H1 (cell line): ENCODE data around the gene GPSM3. TPM values are rescaled to one million over a fixed set of nuclear protein-coding genes. Genes with fewer than 3 reads are reported as not detected.

ENCODE experiments used
- CTCF ChIA-PET: fragments of 300-600 bp; sonication (Branson Sonifier 250); formaldehyde crosslinking; loops from one replicate; lab custom pipeline; 2021; ENCODE audit not compliant: partially characterized antibody; lab: Charles Lee
- POLR2A ChIA-PET: fragments of 300-600 bp; sonication (Branson Sonifier 250); formaldehyde crosslinking; loops from one replicate; lab custom pipeline; 2021; ENCODE audit warnings: inconsistent platforms; ENCODE audit not compliant: partially characterized antibody; lab: Charles Lee
- DNase-seq, 2 experiments: peaks; one replicate each; pipeline versions ENCODE4 v3.0.0 to v3.0.0-alpha.2; 2010 to 2022; ENCODE audit warnings: low spot score in 2 of 2, low read depth in 1 of 2, mixed read lengths in 1 of 2
- FAIRE-seq: peaks from 2 replicates; lab custom pipeline; 2011; peaks lifted over from hg19 to GRCh38; lab: Jason Lieb, UNC
- H2AFZ ChIP-seq: 2 replicates; pipeline ENCODE4 v1.8.1; 2012; ENCODE audit warnings: low read length, inconsistent platforms
- H2AK5ac ChIP-seq: 2 replicates; pipeline ENCODE4 v1.6.1; 2013; ENCODE audit warnings: low read depth, low read length
- H2BK120ac ChIP-seq: replicated peaks from 2 replicates; pipeline ENCODE3; 2013; ENCODE audit warnings: low read depth, low read length, inconsistent platforms
- H2BK12ac ChIP-seq: 2 replicates; pipeline ENCODE4 v1.6.1; 2013; ENCODE audit warnings: low read depth, low read length
- H2BK15ac ChIP-seq: 2 replicates; pipeline ENCODE4 v1.6.1; 2013; ENCODE audit warnings: low read length
- H2BK20ac ChIP-seq: 2 replicates; pipeline ENCODE4 v1.6.1; 2013; ENCODE audit warnings: low read length
- H2BK5ac ChIP-seq: 2 replicates; pipeline ENCODE4 v1.6.1; 2013; ENCODE audit warnings: low read depth, low read length
- H3K14ac ChIP-seq: 2 replicates; pipeline ENCODE4 v1.6.1; 2013; ENCODE audit warnings: inconsistent platforms; ENCODE audit not compliant: insufficient read length
- H3K18ac ChIP-seq: 2 replicates; pipeline ENCODE4 v1.6.1; 2013; ENCODE audit warnings: low read length; ENCODE audit errors: extremely low read depth
- H3K23ac ChIP-seq: 2 replicates; pipeline ENCODE4 v1.6.1; 2013; ENCODE audit warnings: inconsistent platforms; ENCODE audit not compliant: insufficient read length
- H3K23me2 ChIP-seq: 2 replicates; pipeline ENCODE4 v1.6.1; 2013; ENCODE audit warnings: low read depth, low read length
- H3K27ac ChIP-seq: 2 replicates; pipeline ENCODE4 v1.6.1; 2011; ENCODE audit warnings: low read depth, low read length, inconsistent platforms
- H3K27me3 ChIP-seq, 4 experiments: replicated peaks in 1 of 4; 1 replicate in 1 of 4; 2 replicates in 3 of 4; pipeline versions ENCODE4 v1.6.1 to v1.8.1; 2011 to 2013; ENCODE audit warnings: low read length in 3 of 4, mild to moderate bottlenecking in 3 of 4, inconsistent platforms in 2 of 4, mixed read lengths in 2 of 4, moderate library complexity in 1 of 4; ENCODE audit not compliant: control insufficient read depth in 3 of 4, insufficient read depth in 3 of 4; ENCODE audit errors: extremely low read depth in 1 of 4
- H3K36me3 ChIP-seq, 4 experiments: 2 replicates each; pipeline versions ENCODE4 v1.6.1 to v1.8.1; 2011 to 2013; ENCODE audit warnings: mild to moderate bottlenecking in 4 of 4, low read length in 3 of 4, moderate library complexity in 2 of 4, control low read depth in 1 of 4, inconsistent platforms in 1 of 4; ENCODE audit not compliant: insufficient read depth in 4 of 4, control insufficient read depth in 2 of 4
- H3K4ac ChIP-seq: replicated peaks from 2 replicates; pipeline ENCODE3; 2013; ENCODE audit warnings: low read length, low read depth, mixed read lengths, inconsistent platforms; ENCODE audit not compliant: insufficient read length
- H3K4me1 ChIP-seq, 4 experiments: replicated peaks in 1 of 4; 1 replicate in 1 of 4; 2 replicates in 3 of 4; pipeline versions ENCODE4 v1.6.1 to v1.8.1; 2011 to 2013; ENCODE audit warnings: low read length in 3 of 4, inconsistent platforms in 2 of 4, mixed read lengths in 1 of 4; ENCODE audit not compliant: insufficient read depth in 4 of 4, control insufficient read depth in 3 of 4
- H3K4me2 ChIP-seq, 2 experiments: 2 replicates each; pipeline versions ENCODE4 v1.6.1 to v1.8.1; 2011 to 2013; ENCODE audit warnings: low read depth in 2 of 2, low read length in 2 of 2, control low read depth in 1 of 2, inconsistent platforms in 1 of 2, mild to moderate bottlenecking in 1 of 2; ENCODE audit not compliant: insufficient read depth in 1 of 2
- H3K4me3 ChIP-seq, 4 experiments: fragments of 200-600, 300-600 bp in 1 of 4; sonication (generic), shearing (Covaris generic), sonication (Bioruptor Twin) in 1 of 4; 2 replicates each; pipeline versions ENCODE4 v1.5.1 to v1.8.1; 2011 to 2016; ENCODE audit warnings: low read length in 4 of 4, low read depth in 3 of 4, control low read depth in 2 of 4, inconsistent platforms in 2 of 4, mild to moderate bottlenecking in 2 of 4, mixed read lengths in 1 of 4, moderate library complexity in 1 of 4; ENCODE audit not compliant: insufficient read depth in 2 of 4; ENCODE audit errors: extremely low read depth in 1 of 4
- H3K56ac ChIP-seq: replicated peaks from 2 replicates; pipeline ENCODE3; 2013; ENCODE audit warnings: low read depth, mild to moderate bottlenecking, mixed read lengths, low read length, inconsistent platforms; ENCODE audit not compliant: insufficient read length
- H3K79me1 ChIP-seq: 2 replicates; pipeline ENCODE4 v1.6.1; 2013; ENCODE audit warnings: low read depth, low read length, control low read depth
- H3K79me2 ChIP-seq, 2 experiments: 2 replicates each; pipeline versions ENCODE4 v1.6.1 to v1.8.1; 2012 to 2013; ENCODE audit warnings: low read length in 2 of 2, mild to moderate bottlenecking in 2 of 2, inconsistent platforms in 1 of 2; ENCODE audit not compliant: insufficient read depth in 2 of 2, control insufficient read depth in 1 of 2
- H3K9ac ChIP-seq, 4 experiments: replicated peaks in 1 of 4; 1 replicate in 1 of 4; 2 replicates in 3 of 4; pipeline versions ENCODE4 v1.6.1 to v1.8.1; 2011 to 2013; ENCODE audit warnings: low read depth in 3 of 4, low read length in 3 of 4, control low read depth in 2 of 4, mild to moderate bottlenecking in 2 of 4, moderate library complexity in 2 of 4, inconsistent platforms in 1 of 4; ENCODE audit errors: extremely low read depth in 1 of 4
- H3K9me3 ChIP-seq, 2 experiments: 2 replicates each; pipeline versions ENCODE4 v1.6.1 to v1.8.1; 2012 to 2013; ENCODE audit warnings: mild to moderate bottlenecking in 2 of 2, moderate library complexity in 2 of 2, control low read depth in 1 of 2, inconsistent platforms in 1 of 2, low read depth in 1 of 2, low read length in 1 of 2, mixed read lengths in 1 of 2; ENCODE audit not compliant: insufficient read depth in 2 of 2
- H4K20me1 ChIP-seq, 2 experiments: replicated peaks in 1 of 2; 2 replicates each; pipeline versions ENCODE3 to v1.8.1; 2011 to 2013; ENCODE audit warnings: inconsistent platforms in 2 of 2, low read length in 2 of 2, mild to moderate bottlenecking in 1 of 2; ENCODE audit not compliant: insufficient read depth in 2 of 2, control insufficient read depth in 1 of 2
- H4K5ac ChIP-seq: 2 replicates; pipeline ENCODE4 v1.6.1; 2013; ENCODE audit warnings: low read length, low read depth, mixed read lengths, inconsistent platforms; ENCODE audit not compliant: insufficient read length
- H4K8ac ChIP-seq: 2 replicates; pipeline ENCODE4 v1.8.0; 2013; ENCODE audit warnings: mild to moderate bottlenecking, moderate library complexity, low read length, inconsistent platforms; ENCODE audit not compliant: insufficient read depth; ENCODE audit errors: extremely low read depth
- H4K91ac ChIP-seq: replicated peaks from 2 replicates; pipeline ENCODE3; 2013; ENCODE audit warnings: low read length, mixed read lengths, inconsistent platforms; ENCODE audit not compliant: insufficient read length
- CEBPB ChIP-seq: IDR thresholded peaks from 2 replicates; pipeline ENCODE4 v1.6.1; 2012; ENCODE audit warnings: low read depth, low read length
- CHD1 ChIP-seq: IDR thresholded peaks from 2 replicates; pipeline ENCODE4 v1.6.1; 2012; ENCODE audit warnings: low read depth, low read length, improper control_type of control experiment
- CHD2 ChIP-seq: IDR thresholded peaks from 2 replicates; pipeline ENCODE4 v1.6.1; 2012; ENCODE audit warnings: low read length, improper control_type of control experiment
- CREB1 ChIP-seq: IDR thresholded peaks from 2 replicates; pipeline ENCODE4 v1.6.1; 2012; ENCODE audit warnings: inconsistent platforms
- JUND ChIP-seq: IDR thresholded peaks from 2 replicates; pipeline ENCODE4 v1.6.1; 2011; ENCODE audit warnings: mild to moderate bottlenecking, improper control_type of control experiment, low read length
- MAFK ChIP-seq: IDR thresholded peaks from 2 replicates; pipeline ENCODE4 v1.6.1; 2012; ENCODE audit warnings: low read depth, mild to moderate bottlenecking, improper control_type of control experiment, low read length
- SP4 ChIP-seq: IDR thresholded peaks from 2 replicates; pipeline ENCODE4 v1.6.1; 2012; ENCODE audit warnings: low read length, inconsistent platforms
- SRF ChIP-seq: IDR thresholded peaks from 2 replicates; pipeline ENCODE4 v1.6.1; 2011; ENCODE audit warnings: mild to moderate bottlenecking, low read depth, low read length, moderate library complexity
- WGBS, 2 experiments: shearing (Covaris generic) in 1 of 2; methylation state at CpG; one replicate each; pipeline versions ENCODE4 v1.1.6 to v1.1.7; 2013 to 2015; ENCODE audit warnings: low lambda C conversion rate in 2 of 2, mixed read lengths in 2 of 2, inconsistent platforms in 1 of 2, low coverage in 1 of 2, missing lambda C conversion rate in 1 of 2; ENCODE audit not compliant: insufficient replicate concordance in 2 of 2, insufficient coverage in 1 of 2, insufficient read length in 1 of 2; ENCODE audit errors: extremely low coverage in 1 of 2, missing lambda C conversion rate in 1 of 2; 5-methylcytosine and 5-hydroxymethylcytosine counted together
- polyA plus RNA-seq, 7 experiments: library from polyadenylated mRNA; depleted of rRNA in 3 of 7; stranded (reverse) in 5 of 7; unstranded in 2 of 7; fragments of >200 nt in 5 of 7; fragments of 200-250 nt in 2 of 7; gene quantifications; 1 replicate in 5 of 7; 2 replicates in 1 of 7; 4 replicates in 1 of 7; pipeline versions ENCODE4 v1.2.1 to v1.2.3, GENCODE V29; 2011 to 2013; ENCODE audit warnings: missing spikeins in 2 of 7, mixed read lengths in 2 of 7
- total RNA-seq: library from RNA; stranded (reverse); fragmentation: NEBNext Ultra II Directional; extraction: Animal tissue kit (Norgen Biotek cat#: 25700); gene quantifications from 2 replicates; pipeline ENCODE4 v1.2.1, GENCODE V29; 2021

GPSM3 gene
- total and polyA plus RNA-seq, 2 of the 8 experiments (the other 6 are each of a cell fraction or from before 2014, with no cell fraction given) = 6.6 to 9.8 TPM

- Histone ChIP-seq H3K56ac (no peak overlapping the region), H2AK5ac (no peak overlapping the region), H3K4ac (no peak overlapping the region), H3K18ac (no peak overlapping the region), H4K91ac (no peak overlapping the region), H3K4me1 (no peaks in the 10 kb centered on the region), H3K27ac (no peak overlapping the region), H2BK15ac (no peak overlapping the region), H3K14ac (no peak overlapping the region), H2AFZ (no peak overlapping the region), H2BK20ac (no peak overlapping the region), H3K4me3 (no peak overlapping the region), H3K23ac (no peak overlapping the region), H3K23me2 (no peaks in the 10 kb centered on the region; the same call in 1 of the 2 replicates), H2BK12ac (no peak overlapping the region), H3K9me3 (no peaks in the 10 kb centered on the region), H4K20me1 (no peaks in the 10 kb centered on the region), H3K36me3 (no peaks in the 10 kb centered on the region), H3K79me2 (no peaks in the 10 kb centered on the region), H4K8ac (no peak overlapping the region), H3K9ac (no peak overlapping the region), H3K79me1 (no peaks in the 10 kb centered on the region; the same call in 1 of the 2 replicates), H2BK5ac (no peak overlapping the region), H3K4me2 (no peak overlapping the region), H2BK120ac (no peak overlapping the region), H4K5ac (no peak overlapping the region), H3K27me3 (no peaks in the 10 kb centered on the region)
- ChIA-PET POLR2A (no interaction called here), CTCF (no interaction called here)
- no peak for TF ChIP-seq CEBPB
- TF ChIP-seq MAFK = no peak
- TF ChIP-seq JUND = no peak
- no peak for TF ChIP-seq CHD1
- no peak for TF ChIP-seq CHD2
- no peak for TF ChIP-seq CREB1
- no peak for TF ChIP-seq SP4
- no peak for TF ChIP-seq SRF
- FAIRE-seq (no peak), DNase-seq (no peak)
- 85% methylated on average over 10 of the region's 10 CpGs; no CpG with 5 or more reads in 1 of the 2 experiments for WGBS, 2 experiments
These were observed 23.8 kb upstream of the GPSM3 start for GRCh38 chr6:32216285-32216684.
